CD8-positive, alpha-beta memory T cell (primary cell): Measurements from ENCODE around the gene EGR1. TPM values are rescaled to one million over a fixed set of nuclear protein-coding genes. Genes with fewer than 3 reads are reported as not detected.

Experiments
- CTCF ChIA-PET: fragments of 350-600 bp; sonication (Branson Sonifier 250); formaldehyde crosslinking; loops from one replicate; lab custom pipeline; 2021; ENCODE audit warnings: antibody characterized with exemption; lab: Charles Lee
- POLR2A ChIA-PET: fragments of 350-600 bp; sonication (Branson Sonifier 250); formaldehyde crosslinking; loops from one replicate; lab custom pipeline; 2021; ENCODE audit warnings: antibody characterized with exemption; lab: Charles Lee
- DNase-seq, 5 donors: peaks; one replicate each; pipeline versions ENCODE4 v3.0.0 to v3.0.0-alpha.2; 2020 to 2022; ENCODE audit warnings: mixed read lengths in 1 of 5
- H3K27ac ChIP-seq: one replicate; pipeline ENCODE4 v1.7.0; 2013; ENCODE audit warnings: low read depth, mild to moderate bottlenecking, low read length, moderate library complexity
- H3K27me3 ChIP-seq: 2 replicates; pipeline ENCODE4 v1.7.0; 2013; ENCODE audit warnings: low read length, mild to moderate bottlenecking; ENCODE audit not compliant: insufficient read depth, poor library complexity, severe bottlenecking
- H3K36me3 ChIP-seq: 2 replicates; pipeline ENCODE4 v1.7.0; 2013; ENCODE audit warnings: mild to moderate bottlenecking, low read length, moderate library complexity; ENCODE audit not compliant: insufficient read depth
- H3K4me1 ChIP-seq: 2 replicates; pipeline ENCODE4 v1.7.0; 2013; ENCODE audit warnings: mild to moderate bottlenecking, low read length, moderate library complexity; ENCODE audit not compliant: insufficient read depth
- H3K4me3 ChIP-seq: 2 replicates; pipeline ENCODE4 v1.7.0; 2013; ENCODE audit warnings: mild to moderate bottlenecking, low read length
- H3K9me3 ChIP-seq: 2 replicates; pipeline ENCODE4 v1.7.0; 2013; ENCODE audit warnings: mild to moderate bottlenecking, low read length
- H3K27ac Mint-ChIP-seq, 8 donors: one replicate each; pipeline ENCODE4 v1.8.0; 2020 to 2021; ENCODE audit warnings: mixed read lengths in 8 of 8, mild to moderate bottlenecking in 6 of 8, inconsistent platforms in 3 of 8, moderate library complexity in 3 of 8
- H3K27me3 Mint-ChIP-seq, 2 donors: one replicate each; pipeline ENCODE4 v1.8.0; 2020 to 2021; ENCODE audit warnings: mixed read lengths in 2 of 2, mild to moderate bottlenecking in 1 of 2, moderate library complexity in 1 of 2
- H3K36me3 Mint-ChIP-seq, 3 donors: one replicate each; pipeline ENCODE4 v1.8.0; 2020 to 2021; ENCODE audit warnings: mixed read lengths in 3 of 3, inconsistent platforms in 1 of 3, mild to moderate bottlenecking in 1 of 3
- H3K4me1 Mint-ChIP-seq, 3 donors: one replicate each; pipeline ENCODE4 v1.8.0; 2020 to 2021; ENCODE audit warnings: mixed read lengths in 3 of 3, inconsistent platforms in 1 of 3, mild to moderate bottlenecking in 1 of 3
- H3K4me3 Mint-ChIP-seq, 7 donors: one replicate each; pipeline ENCODE4 v1.8.0; 2020 to 2021; ENCODE audit warnings: mixed read lengths in 7 of 7, mild to moderate bottlenecking in 6 of 7, moderate library complexity in 4 of 7, inconsistent platforms in 2 of 7
- H3K9me3 Mint-ChIP-seq, 5 donors: one replicate each; pipeline ENCODE4 v1.8.0; 2020 to 2022; ENCODE audit warnings: mixed read lengths in 5 of 5, mild to moderate bottlenecking in 3 of 5, moderate library complexity in 2 of 5, inconsistent platforms in 1 of 5
- polyA plus RNA-seq: library from polyadenylated mRNA; unstranded; fragments of 300-500 nt; fragmentation: Illumina TruSeq; gene quantifications from one replicate; pipeline ENCODE4 v1.2.3, GENCODE V29; 2021
- total RNA-seq, 2 experiments: library from RNA; stranded (reverse); gene quantifications; one replicate each; pipeline ENCODE4 v1.2.3, GENCODE V29; 2021

Gene EGR1
- total and polyA plus RNA-seq, 3 experiments from 2014 or later = 0.99 to 12.2 (median 11.8) TPM

- Mint-ChIP-seq H3K36me3 (peaks cover 0 to 26% (median 3%) of the 10 kb centered on the region in 3 donors), H3K4me1 (peaks cover 17 to 26% (median 17%) of the 10 kb centered on the region in 3 donors)
- H3K4me3 ChIP-seq = peak overlapping the region; percentile 37
Observed at GRCh38 chr5:138439477-138440158, 25.7 kb upstream of the EGR1 start.

DNA sequence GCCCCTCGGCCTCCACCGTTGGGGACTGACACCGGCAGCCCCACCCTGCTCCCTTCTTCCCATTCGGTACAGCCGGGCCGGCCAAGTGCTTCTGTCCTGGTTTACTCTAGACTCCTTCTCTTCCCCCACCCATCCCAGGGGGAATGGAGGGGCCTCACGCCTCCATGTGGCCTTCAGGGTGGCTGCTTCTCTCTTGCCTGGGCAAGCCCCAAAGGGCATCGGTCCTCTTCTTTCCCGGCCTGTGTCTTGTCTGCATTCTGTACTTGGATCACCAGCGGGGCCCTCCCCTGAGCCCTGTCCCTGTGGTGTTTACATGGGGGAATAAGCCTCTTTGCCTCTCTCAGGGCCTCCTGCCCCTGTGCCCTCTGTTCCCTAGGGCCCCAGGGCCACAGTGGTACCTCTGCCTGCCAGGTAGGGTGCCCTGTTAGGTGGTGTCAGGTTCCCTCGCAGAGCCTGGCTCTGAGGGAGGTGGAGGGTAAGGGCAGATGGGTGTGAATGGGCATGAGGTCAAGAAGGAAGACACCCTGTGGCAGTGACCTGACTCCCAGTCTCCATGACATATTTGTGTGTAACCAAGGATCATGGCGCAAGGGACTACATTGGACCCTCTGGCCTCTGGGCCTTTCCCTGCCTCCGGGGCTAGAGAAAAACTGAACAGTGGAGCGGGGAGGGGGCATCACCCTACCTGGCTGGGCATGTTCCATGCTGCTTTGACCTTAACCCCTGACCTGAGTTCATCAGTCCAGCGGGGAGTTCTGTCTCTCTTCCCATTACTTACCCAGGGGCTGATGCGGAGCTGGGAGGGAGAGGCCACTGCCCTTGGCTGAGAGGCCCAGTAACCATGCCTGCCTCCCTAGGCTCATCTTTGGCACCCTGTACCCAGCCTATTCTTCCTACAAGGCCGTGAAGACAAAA, 24.9 kb upstream of the EGR1 start:
- H3K27me3 Mint-ChIP-seq = peaks cover 0 to 2% of the 10 kb centered on the region in 2 donors

More at GRCh38 chr5:138439477-138440158, 25.7 kb upstream of the EGR1 start:
- CTCF ChIA-PET = interaction anchor here (1.2 to 3.4 kb wide), 4 partner anchors 10 to 64 kb away, joined by 3 to 20 read pairs (median 9); partner anchors contain the start of gene EGR1
- H3K27ac ChIP-seq = no peak overlapping the region
- Mint-ChIP-seq H3K9me3 (peaks cover 0 to 2% (median 0%) of the 10 kb centered on the region in 5 donors), H3K27ac (peak overlapping the region in 1 of 8 donors; percentile 33), H3K4me3 (peak overlapping the region; percentile 68 to 95 (median 82)), H3K27me3 (peaks cover 0 to 2% of the 10 kb centered on the region in 2 donors)
- no peak for DNase-seq
- no peaks in the 10 kb centered on the region for H3K27me3 ChIP-seq
- no peaks in the 10 kb centered on the region for H3K9me3 ChIP-seq
- POLR2A ChIA-PET = interaction anchor here (0.6 kb wide), 1 partner anchor 225 kb away, joined by 5 read pairs; no protein-coding TSS in a partner anchor
- H3K36me3 ChIP-seq = peaks cover 15% of the 10 kb centered on the region
- H3K4me1 ChIP-seq = peaks cover 10% of the 10 kb centered on the region

DNA sequence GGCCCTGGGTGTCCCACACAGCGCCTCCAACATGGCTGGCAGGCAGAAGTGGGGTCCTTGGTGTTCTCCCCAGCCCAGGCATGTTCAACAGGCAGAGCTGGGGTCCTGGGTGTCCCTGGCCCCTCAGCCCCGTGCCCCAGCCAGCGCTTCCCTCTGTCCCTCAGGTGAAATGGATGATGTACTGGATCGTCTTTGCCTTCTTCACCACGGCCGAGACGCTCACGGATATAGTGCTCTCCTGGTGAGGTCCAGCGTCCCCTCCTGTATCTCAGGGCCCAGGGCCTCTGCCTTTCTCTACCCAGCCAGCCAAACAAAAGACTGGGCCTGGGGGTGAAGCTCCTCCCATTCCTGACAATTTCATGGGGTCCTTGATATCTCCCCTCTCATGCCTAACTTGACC, 24.1 kb upstream of the EGR1 start:
- no peak for DNase-seq
- ChIA-PET POLR2A (no interaction called here), CTCF (interaction anchor here (0.7 to 1.1 kb wide), 2 partner anchors 8 to 58 kb away, joined by 3 read pairs; no protein-coding TSS in a partner anchor)
- H3K4me1 Mint-ChIP-seq = peaks cover 17 to 26% (median 17%) of the 10 kb centered on the region in 3 donors
- Histone ChIP-seq H3K27ac (no peak overlapping the region), H3K36me3 (peaks cover 3% of the 10 kb centered on the region), H3K4me3 (no peak overlapping the region), H3K4me1 (peaks cover 10% of the 10 kb centered on the region), H3K9me3 (no peaks in the 10 kb centered on the region), H3K27me3 (no peaks in the 10 kb centered on the region)
- H3K27me3 Mint-ChIP-seq = peaks cover 0 to 2% of the 10 kb centered on the region in 2 donors
- no peak overlapping the region for H3K4me3 Mint-ChIP-seq
- no peak overlapping the region for H3K27ac Mint-ChIP-seq
- peaks cover 0 to 11% (median 0%) of the 10 kb centered on the region in 3 donors for H3K36me3 Mint-ChIP-seq
- H3K9me3 Mint-ChIP-seq = peaks cover 0 to 2% (median 0%) of the 10 kb centered on the region in 5 donors

More for the DNA sequence above, 24.9 kb upstream of the EGR1 start:
- no peak overlapping the region for H3K4me3 ChIP-seq
- POLR2A ChIA-PET = no interaction called here
- CTCF ChIA-PET = interaction anchor here (1.2 to 3.4 kb wide), 3 partner anchors 9 to 63 kb away, joined by 3 to 20 read pairs (median 8); no protein-coding TSS in a partner anchor
- peaks cover 10% of the 10 kb centered on the region for H3K36me3 ChIP-seq
- H3K27me3 ChIP-seq = no peaks in the 10 kb centered on the region
- H3K27ac ChIP-seq = no peak overlapping the region
- no peaks in the 10 kb centered on the region for H3K9me3 ChIP-seq
- Mint-ChIP-seq H3K36me3 (peaks cover 0 to 18% (median 0%) of the 10 kb centered on the region in 3 donors), H3K27ac (peak overlapping the region in 2 of 8 donors; percentile 47 to 87), H3K4me1 (peaks cover 17 to 26% (median 17%) of the 10 kb centered on the region in 3 donors), H3K4me3 (peak overlapping the region; percentile 19 to 91 (median 66)), H3K9me3 (peaks cover 0 to 2% (median 0%) of the 10 kb centered on the region in 5 donors)
- DNase-seq = no peak
- H3K4me1 ChIP-seq = peaks cover 10% of the 10 kb centered on the region

DNA sequence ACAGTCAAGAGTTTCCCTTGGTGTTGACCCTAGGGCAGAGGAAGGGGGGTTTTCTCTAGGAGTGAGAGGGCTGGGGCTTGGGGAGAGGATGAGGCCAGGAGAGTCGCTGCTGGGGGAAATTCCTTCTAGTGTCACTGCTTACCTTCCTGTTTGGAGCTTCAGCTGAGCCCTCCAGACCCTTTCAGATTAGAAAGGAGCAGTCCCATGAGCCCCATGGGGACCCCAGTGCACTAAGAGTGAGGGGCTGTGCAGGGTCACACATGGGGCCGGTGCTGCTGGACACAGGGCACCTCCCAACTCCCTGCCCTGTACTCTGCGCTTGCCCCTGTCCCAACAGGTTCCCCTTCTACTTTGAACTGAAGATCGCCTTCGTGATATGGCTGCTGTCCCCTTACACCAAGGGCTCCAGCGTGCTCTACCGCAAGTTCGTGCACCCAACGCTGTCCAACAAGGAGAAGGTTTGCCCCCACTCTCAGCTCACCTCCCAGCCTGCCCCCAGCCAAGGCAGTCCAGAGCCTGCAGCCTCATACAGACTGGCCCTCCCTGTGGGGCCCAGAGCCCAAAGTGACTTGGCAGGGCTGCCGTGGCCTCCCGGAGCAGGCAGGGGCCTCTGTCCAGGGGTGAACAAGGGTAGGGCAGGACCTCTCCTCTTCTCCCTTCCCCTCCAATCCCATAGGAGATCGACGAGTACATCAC, 21.1 kb upstream of the EGR1 start:
- Histone ChIP-seq H3K4me3 (no peak overlapping the region), H3K36me3 (no peaks in the 10 kb centered on the region), H3K27me3 (no peaks in the 10 kb centered on the region), H3K4me1 (peaks cover 5% of the 10 kb centered on the region), H3K27ac (no peak overlapping the region), H3K9me3 (no peaks in the 10 kb centered on the region)
- Mint-ChIP-seq H3K27ac (peak overlapping the region in 1 of 8 donors; percentile 29), H3K36me3 (no peaks in the 10 kb centered on the region), H3K4me1 (peaks cover 3 to 10% (median 6%) of the 10 kb centered on the region in 3 donors), H3K27me3 (peaks cover 0 to 2% of the 10 kb centered on the region in 2 donors), H3K4me3 (no peak overlapping the region), H3K9me3 (peaks cover 0 to 2% (median 0%) of the 10 kb centered on the region in 5 donors)
- no peak for DNase-seq
- ChIA-PET POLR2A (no interaction called here), CTCF (interaction anchor here (4.2 to 10.0 kb wide), 2 partner anchors 18 to 60 kb away, joined by 22 to 102 read pairs; partner anchors contain the start of gene EGR1)

- H3K27me3 ChIP-seq = no peaks in the 10 kb centered on the region
- Mint-ChIP-seq H3K36me3 (no peaks in the 10 kb centered on the region), H3K4me3 (no peak overlapping the region), H3K4me1 (peaks cover 3 to 8% (median 6%) of the 10 kb centered on the region in 3 donors), H3K9me3 (peaks cover 0 to 2% (median 0%) of the 10 kb centered on the region in 5 donors), H3K27ac (no peak overlapping the region), H3K27me3 (peaks cover 0 to 2% of the 10 kb centered on the region in 2 donors)
- DNase-seq = no peak
- no peaks in the 10 kb centered on the region for H3K9me3 ChIP-seq
- no peak overlapping the region for H3K27ac ChIP-seq
- peaks cover 5% of the 10 kb centered on the region for H3K4me1 ChIP-seq
- POLR2A ChIA-PET = no interaction called here
- no peak overlapping the region for H3K4me3 ChIP-seq
- H3K36me3 ChIP-seq = no peaks in the 10 kb centered on the region
- CTCF ChIA-PET = interaction anchor here (4.2 to 10.0 kb wide), 2 partner anchors 17 to 59 kb away, joined by 22 to 102 read pairs; partner anchors contain the start of gene EGR1
Observed at GRCh38 chr5:138444774-138445546, 20.3 kb upstream of the EGR1 start.

DNA sequence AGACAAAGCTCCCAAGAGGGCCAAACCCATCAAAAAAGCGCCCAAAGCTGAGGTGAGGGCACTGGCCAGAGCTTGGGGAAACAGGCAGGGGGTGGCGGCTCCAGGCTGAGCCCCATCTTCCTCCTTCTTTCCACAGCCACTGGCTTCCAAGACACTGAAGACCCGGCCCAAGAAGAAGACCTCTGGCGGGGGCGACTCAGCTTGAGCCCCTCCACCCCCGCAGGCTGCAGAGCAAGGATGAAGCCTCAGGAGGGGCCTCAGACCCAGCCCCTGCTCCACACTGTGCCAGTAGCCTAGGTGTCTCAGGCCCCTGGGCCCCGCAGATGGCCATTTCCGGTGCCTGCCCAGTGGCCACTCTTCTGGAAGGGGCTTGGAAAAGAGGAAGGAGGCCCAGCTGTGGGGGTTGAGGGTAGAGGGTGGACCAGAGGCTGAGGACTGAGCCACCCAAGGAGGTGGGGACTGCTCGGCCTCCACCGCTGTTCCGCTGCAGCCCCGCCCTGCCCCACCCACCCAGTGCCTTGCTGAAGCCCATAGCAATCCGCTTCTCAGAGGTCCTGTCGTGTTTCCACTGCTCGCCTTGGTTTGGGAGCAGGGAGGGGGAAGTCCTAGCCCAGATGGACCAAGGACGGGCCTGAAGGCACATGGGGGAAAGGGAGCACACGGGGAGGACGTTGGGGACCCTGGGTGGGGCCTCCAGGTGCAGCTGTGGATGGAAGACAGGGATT, 19.6 kb upstream of the EGR1 start:
- no peaks in the 10 kb centered on the region for H3K27me3 Mint-ChIP-seq
- CTCF ChIA-PET = interaction anchor here (4.2 to 10.0 kb wide), 2 partner anchors 16 to 58 kb away, joined by 22 to 102 read pairs; partner anchors contain the start of gene EGR1
- Histone ChIP-seq H3K27me3 (no peaks in the 10 kb centered on the region), H3K27ac (no peak overlapping the region), H3K4me3 (no peak overlapping the region), H3K36me3 (no peaks in the 10 kb centered on the region), H3K9me3 (no peaks in the 10 kb centered on the region), H3K4me1 (peaks cover 8% of the 10 kb centered on the region)
- H3K4me1 Mint-ChIP-seq = peaks cover 5% of the 10 kb centered on the region in 3 donors
- H3K36me3 Mint-ChIP-seq = no peaks in the 10 kb centered on the region
- DNase-seq = no peak
- H3K9me3 Mint-ChIP-seq = peaks cover 0 to 2% (median 0%) of the 10 kb centered on the region in 5 donors
- POLR2A ChIA-PET = no interaction called here
- no peak overlapping the region for H3K4me3 Mint-ChIP-seq
- H3K27ac Mint-ChIP-seq = peak overlapping the region in 1 of 8 donors; percentile 19
